ENCODE results near the gene CFAP54.
A peak's percentile ranks its signal among the peaks of the same experiment; 100 is the strongest.

DNA sequence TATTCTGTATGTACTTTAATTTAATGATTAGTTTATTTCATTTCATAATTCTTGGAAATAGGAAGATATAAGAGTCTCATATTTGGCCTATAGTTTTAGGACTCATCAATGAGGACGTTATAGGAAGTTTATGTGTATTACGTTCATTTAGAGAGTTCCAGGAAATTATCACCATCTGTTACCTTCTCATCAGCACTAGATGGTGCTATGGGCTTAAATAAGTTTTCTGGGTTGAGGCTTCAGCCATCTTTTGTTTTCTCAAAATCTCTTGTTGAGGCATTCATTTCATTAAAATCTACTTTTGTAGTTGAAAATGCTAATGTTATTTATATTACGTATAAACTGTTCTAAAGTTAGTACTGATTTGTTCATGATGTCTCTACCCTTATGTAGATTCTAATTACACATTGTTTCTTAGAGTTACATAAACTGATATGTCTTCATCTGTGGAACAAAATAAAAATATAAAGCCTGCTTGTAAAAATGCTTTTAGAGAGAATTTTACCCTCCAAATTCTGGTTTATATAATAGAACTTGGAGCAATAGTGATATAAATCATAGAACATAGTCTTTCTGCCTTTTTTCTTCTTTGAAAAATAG lies 89.2 kb downstream of the CFAP54 start:
- TF ChIP-seq, protein P1, sequence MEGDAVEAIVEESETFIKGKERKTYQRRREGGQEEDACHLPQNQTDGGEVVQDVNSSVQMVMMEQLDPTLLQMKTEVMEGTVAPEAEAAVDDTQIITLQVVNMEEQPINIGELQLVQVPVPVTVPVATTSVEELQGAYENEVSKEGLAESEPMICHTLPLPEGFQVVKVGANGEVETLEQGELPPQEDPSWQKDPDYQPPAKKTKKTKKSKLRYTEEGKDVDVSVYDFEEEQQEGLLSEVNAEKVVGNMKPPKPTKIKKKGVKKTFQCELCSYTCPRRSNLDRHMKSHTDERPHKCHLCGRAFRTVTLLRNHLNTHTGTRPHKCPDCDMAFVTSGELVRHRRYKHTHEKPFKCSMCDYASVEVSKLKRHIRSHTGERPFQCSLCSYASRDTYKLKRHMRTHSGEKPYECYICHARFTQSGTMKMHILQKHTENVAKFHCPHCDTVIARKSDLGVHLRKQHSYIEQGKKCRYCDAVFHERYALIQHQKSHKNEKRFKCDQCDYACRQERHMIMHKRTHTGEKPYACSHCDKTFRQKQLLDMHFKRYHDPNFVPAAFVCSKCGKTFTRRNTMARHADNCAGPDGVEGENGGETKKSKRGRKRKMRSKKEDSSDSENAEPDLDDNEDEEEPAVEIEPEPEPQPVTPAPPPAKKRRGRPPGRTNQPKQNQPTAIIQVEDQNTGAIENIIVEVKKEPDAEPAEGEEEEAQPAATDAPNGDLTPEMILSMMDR (conservative IDR thresholded peaks at IDR 0.05 in 1 of 2, IDR thresholded peaks at IDR 0.05 in 1 of 2; ENCODE audit: low read depth in 1 of 2, low read length in 2 of 2) = peak; percentile 54 to 70
- TF ChIP-seq EZH2 (IDR thresholded peaks at IDR 0.05; ENCODE audit: low read length, missing control alignments) = no peak

Data from fibroblast of lung (primary cell).